K562 treated with DMSO at 1 percent for 24 hours (cell line): ENCODE data around the gene MRPL42. TPM values are rescaled to one million over a fixed set of nuclear protein-coding genes. Genes with fewer than 3 reads are reported as not detected.

ENCODE experiments used
- total RNA-seq: library from RNA; unstranded; fragments of 300-600 nt; gene quantifications from 2 replicates; pipeline ENCODE4 v1.2.3, GENCODE V29; 2022; ENCODE audit warnings: low read depth; ENCODE audit not compliant: insufficient read depth

The MRPL42 gene
- total RNA-seq, result 64.2 and 71.8 TPM in 2 replicates

GRCh38 chr12:93467351-93468007, at the start of gene MRPL42:
TSS of gene MRPL42 (plus strand) at chr12:93467514. CDS start at chr12:93469286, 1,772 bp downstream.

GRCh38 chr12:93441617-93442410, 25.5 kb upstream of the MRPL42 start, which contains the start of gene UBE2N:
TSS of gene UBE2N (minus strand) at chr12:93441947. CDS start at chr12:93441884, 63 bp downstream.

Other genes with a start within 250 kb of the MRPL42 start
- gene NUDT4, start 89.6 kb upstream of the MRPL42 start, total RNA-seq, result 49.8 and 52.9 TPM in 2 replicates
- 48.0 and 64.6 TPM in 2 replicates for gene UBE2N, start 25.6 kb upstream of the MRPL42 start, total RNA-seq
- 264 and 273 TPM in 2 replicates for gene SOCS2, start 105.2 kb downstream of the MRPL42 start, total RNA-seq
- 44.4 and 46.3 TPM in 2 replicates for gene CRADD, start 209.9 kb downstream of the MRPL42 start, total RNA-seq